Liver (tissue), 9 donors: ENCODE measurements around the gene SLC66A2. TPM values are rescaled to one million over a fixed set of nuclear protein-coding genes. Genes with fewer than 3 reads are reported as not detected.

Source experiments
- DNase-seq: peaks from one replicate; pipeline ENCODE4 v3.0.0-alpha.2; 2017; ENCODE audit warnings: low spot score
- H3K27ac ChIP-seq, 2 donors: one replicate each; pipeline ENCODE4 v1.7.0; 2013; ENCODE audit warnings: inconsistent platforms in 2 of 2, low read length in 2 of 2, control low read depth in 1 of 2, low read depth in 1 of 2, mild to moderate bottlenecking in 1 of 2
- H3K27me3 ChIP-seq, 4 donors: one replicate each; pipeline versions ENCODE4 v1.6.1 to v1.7.0; 2013; ENCODE audit warnings: low read length in 3 of 4, inconsistent platforms in 1 of 4, mild to moderate bottlenecking in 1 of 4, moderate library complexity in 1 of 4; ENCODE audit not compliant: control insufficient read depth in 4 of 4, insufficient read depth in 4 of 4
- H3K36me3 ChIP-seq, 4 donors: one replicate each; pipeline versions ENCODE4 v1.6.1 to v1.7.0; 2013; ENCODE audit warnings: low read length in 3 of 4, mild to moderate bottlenecking in 3 of 4, low read depth in 1 of 4, moderate library complexity in 1 of 4; ENCODE audit not compliant: control insufficient read depth in 4 of 4, insufficient read depth in 3 of 4
- H3K4me1 ChIP-seq, 4 donors: one replicate each; pipeline versions ENCODE4 v1.6.1 to v1.7.0; 2013; ENCODE audit warnings: low read length in 3 of 4, mild to moderate bottlenecking in 3 of 4, moderate library complexity in 1 of 4; ENCODE audit not compliant: control insufficient read depth in 4 of 4, insufficient read depth in 4 of 4
- H3K4me3 ChIP-seq, 3 donors: one replicate each; pipeline versions ENCODE4 v1.6.1 to v1.7.0; 2013; ENCODE audit warnings: low read length in 3 of 3, control low read depth in 1 of 3, low read depth in 1 of 3, mild to moderate bottlenecking in 1 of 3
- H3K9ac ChIP-seq, 2 donors: one replicate each; pipeline ENCODE4 v1.7.0; 2013; ENCODE audit warnings: low read length in 2 of 2, mild to moderate bottlenecking in 2 of 2, moderate library complexity in 2 of 2, control low read depth in 1 of 2, low read depth in 1 of 2
- H3K9me3 ChIP-seq, 4 donors: one replicate each; pipeline versions ENCODE4 v1.6.1 to v1.7.0; 2013; ENCODE audit warnings: low read length in 3 of 4; ENCODE audit not compliant: control insufficient read depth in 4 of 4
- CTCF ChIP-seq: fragments of 150-350 bp; IDR thresholded peaks from 2 replicates; pipeline ENCODE4 v1.5.1; 2017; ENCODE audit warnings: improper control_type of control experiment, low read depth, low read length; ENCODE audit not compliant: missing input control
- FOXA1 ChIP-seq: IDR thresholded peaks from 2 replicates; pipeline ENCODE4 v1.6.1; 2016; ENCODE audit warnings: antibody characterized with exemption
- FOXA2 ChIP-seq: IDR thresholded peaks from 2 replicates; pipeline ENCODE4 v1.6.1; 2016; ENCODE audit warnings: antibody characterized with exemption
- HNF4G ChIP-seq: IDR thresholded peaks from 2 replicates; pipeline ENCODE4 v1.6.1; 2016; ENCODE audit warnings: antibody characterized with exemption
- RAD21 ChIP-seq, 2 donors: IDR thresholded peaks; 2 replicates each; pipeline ENCODE4 v1.6.1; 2016; ENCODE audit warnings: antibody characterized with exemption in 2 of 2, mild to moderate bottlenecking in 2 of 2
- REST ChIP-seq: IDR thresholded peaks from 2 replicates; pipeline ENCODE4 v1.6.1; 2016; ENCODE audit warnings: antibody characterized with exemption, mild to moderate bottlenecking
- RXRA ChIP-seq, 2 donors: IDR thresholded peaks; 2 replicates each; pipeline ENCODE4 v1.6.1; 2017 to 2018; ENCODE audit warnings: antibody characterized with exemption in 2 of 2, mild to moderate bottlenecking in 1 of 2
- SP1 ChIP-seq: IDR thresholded peaks from 2 replicates; pipeline ENCODE4 v1.6.1; 2018; ENCODE audit warnings: antibody characterized with exemption, mild to moderate bottlenecking
- WGBS: extraction: QIAGEN DNeasy Blood & Tissue Kit; methylation state at CpG from one replicate; pipeline ENCODE4 v1.1.7; 2013; 5-methylcytosine and 5-hydroxymethylcytosine counted together
- polyA plus RNA-seq, 2 donors: library from polyadenylated mRNA; stranded (reverse) in 1 of 2; unstranded in 1 of 2; fragments of 200-250 nt in 1 of 2; fragments of >200 nt in 1 of 2; fragmentation: Nextera tagmentation in 1 of 2; extraction: Ambion mirVana in 1 of 2; gene quantifications; one replicate each; pipeline versions ENCODE4 v1.2.1 to v1.2.3, GENCODE V29; 2013 to 2015
- total RNA-seq, 2 donors: library from RNA; depleted of rRNA; stranded (reverse); fragments of >200 nt; gene quantifications; one replicate each; pipeline ENCODE4 v1.2.3, GENCODE V29; 2014
- TF ChIP-seq, protein P1 (sequence below): IDR thresholded peaks from 2 replicates; pipeline ENCODE4 v1.6.1; 2016; ENCODE audit warnings: antibody characterized with exemption
- donor health status: healthy.
- donor health status: healthy.
- donor health status: healthy.
- donor health status: healthy.
- donor health status: healthy.

The SLC66A2 gene
- total and polyA plus RNA-seq, 4 donors = 47.8 to 107 (median 67.9) TPM

GRCh38 chr18:79975043-79975442, 23.6 kb upstream of the SLC66A2 start:
- H3K36me3 ChIP-seq = peaks cover 8 to 34% (median 19%) of the 10 kb centered on the region in 4 donors
- WGBS = 92% methylated on average over 4 of the region's 4 CpGs
- no peaks in the 10 kb centered on the region for H3K27me3 ChIP-seq
- H3K27ac ChIP-seq = no peak overlapping the region
- TF ChIP-seq HNF4G (no peak), RAD21 (IDR thresholded peaks at IDR 0.05) (no peak)
- TF ChIP-seq, protein P1, sequence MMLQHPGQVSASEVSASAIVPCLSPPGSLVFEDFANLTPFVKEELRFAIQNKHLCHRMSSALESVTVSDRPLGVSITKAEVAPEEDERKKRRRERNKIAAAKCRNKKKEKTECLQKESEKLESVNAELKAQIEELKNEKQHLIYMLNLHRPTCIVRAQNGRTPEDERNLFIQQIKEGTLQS = no peak
- DNase-seq = no peak
- H3K4me1 ChIP-seq = peaks cover 1 to 16% (median 10%) of the 10 kb centered on the region in 4 donors
- no peaks in the 10 kb centered on the region for H3K9me3 ChIP-seq
- H3K4me3 ChIP-seq = no peak overlapping the region
- no peak overlapping the region for H3K9ac ChIP-seq

DNA sequence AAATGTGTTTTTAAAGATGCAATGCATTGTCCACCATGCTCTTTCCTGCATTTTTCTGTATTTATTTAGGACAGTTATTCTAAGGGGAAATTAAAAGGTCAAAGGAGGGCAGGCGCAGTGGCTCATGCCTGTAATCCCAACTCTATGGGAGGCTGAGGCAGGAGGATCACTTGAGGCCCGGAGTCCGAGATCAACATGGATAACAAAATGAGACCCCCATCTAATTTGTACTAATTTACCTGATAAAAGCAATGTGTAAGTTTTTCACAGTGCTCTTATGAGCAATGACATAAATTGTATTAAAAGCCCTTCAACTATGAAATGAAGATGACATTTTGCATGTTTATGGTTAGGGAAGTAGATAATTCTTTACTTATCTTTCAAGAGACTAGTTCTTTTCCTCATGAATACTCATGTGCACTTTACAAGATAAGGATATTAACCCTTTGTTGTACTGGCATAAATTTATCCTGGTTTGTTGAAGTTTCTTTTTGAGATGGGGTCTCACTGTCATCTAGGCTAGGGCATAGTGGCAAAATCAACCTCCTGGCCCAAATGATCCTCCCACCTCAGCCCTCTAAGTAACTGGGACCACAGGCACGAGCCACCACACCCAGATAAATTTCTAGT, 22.7 kb upstream of the SLC66A2 start:
- Histone ChIP-seq H3K36me3 (peaks cover 8 to 39% (median 22%) of the 10 kb centered on the region in 4 donors), H3K27ac (no peak overlapping the region), H3K9me3 (no peaks in the 10 kb centered on the region), H3K9ac (no peak overlapping the region), H3K27me3 (no peaks in the 10 kb centered on the region), H3K4me1 (peaks cover 1 to 16% (median 10%) of the 10 kb centered on the region in 4 donors), H3K4me3 (no peak overlapping the region)
- TF ChIP-seq RXRA (IDR thresholded peaks at IDR 0.05) (no peak), RAD21 (IDR thresholded peaks at IDR 0.05) (no peak), REST (no peak), FOXA2 (no peak), SP1 (no peak)
- WGBS = 95% methylated on average over 4 of the region's 4 CpGs
- no peak for DNase-seq

GRCh38 chr18:79973517-79973916, 22.1 kb upstream of the SLC66A2 start:
- H3K36me3 ChIP-seq = peaks cover 8 to 39% (median 22%) of the 10 kb centered on the region in 4 donors
- peaks cover 1 to 16% (median 10%) of the 10 kb centered on the region in 4 donors for H3K4me1 ChIP-seq
- no peaks in the 10 kb centered on the region for H3K27me3 ChIP-seq
- no peak overlapping the region for H3K4me3 ChIP-seq
- no peak for DNase-seq
- WGBS = 95% methylated on average over 16 of the region's 16 CpGs
- TF ChIP-seq FOXA1 (no peak), RXRA (IDR thresholded peaks at IDR 0.05) (no peak), REST (no peak), CTCF (no peak)
- no peak overlapping the region for H3K9ac ChIP-seq
- no peaks in the 10 kb centered on the region for H3K9me3 ChIP-seq
- no peak overlapping the region for H3K27ac ChIP-seq
